ENCODE data around the gene ATG4B.

The ATG4B gene

DNA sequence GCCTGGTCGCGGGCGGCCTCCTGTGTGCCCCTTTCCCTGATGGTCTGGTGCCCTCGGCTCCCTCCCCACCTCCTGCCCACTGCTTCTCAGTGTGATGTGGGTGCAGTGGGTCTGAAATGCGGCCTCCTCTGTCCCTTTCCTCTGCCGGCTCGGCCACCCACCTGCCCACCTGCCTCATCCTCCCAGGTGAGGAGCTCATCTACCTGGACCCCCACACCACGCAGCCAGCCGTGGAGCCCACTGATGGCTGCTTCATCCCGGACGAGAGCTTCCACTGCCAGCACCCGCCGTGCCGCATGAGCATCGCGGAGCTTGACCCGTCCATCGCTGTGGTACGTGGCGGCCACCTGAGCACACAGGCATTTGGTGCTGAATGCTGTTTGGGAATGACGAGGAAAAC is 30.9 kb downstream of the ATG4B start:
- DNase-seq = no peak

DNA sequence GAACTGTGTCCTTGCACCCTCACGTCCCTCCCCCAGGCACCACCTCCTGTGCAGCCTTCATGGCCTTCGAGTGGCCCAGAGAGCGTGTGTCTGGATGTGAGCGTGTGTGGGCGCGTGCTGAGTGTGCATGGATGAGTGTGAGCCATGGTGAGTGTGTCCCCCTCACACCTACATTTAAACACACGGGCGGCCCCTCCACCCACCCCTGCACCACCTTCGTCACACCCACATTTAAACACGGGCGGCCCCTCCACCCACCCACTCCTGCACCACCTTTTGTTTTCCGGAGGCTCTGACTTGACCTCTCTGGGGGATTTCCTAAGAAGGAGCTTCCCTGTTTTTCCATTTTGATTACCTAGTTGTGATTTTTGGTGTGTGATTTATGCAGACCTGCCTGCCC is 31.3 kb downstream of the ATG4B start:
- no peak for DNase-seq

DNA sequence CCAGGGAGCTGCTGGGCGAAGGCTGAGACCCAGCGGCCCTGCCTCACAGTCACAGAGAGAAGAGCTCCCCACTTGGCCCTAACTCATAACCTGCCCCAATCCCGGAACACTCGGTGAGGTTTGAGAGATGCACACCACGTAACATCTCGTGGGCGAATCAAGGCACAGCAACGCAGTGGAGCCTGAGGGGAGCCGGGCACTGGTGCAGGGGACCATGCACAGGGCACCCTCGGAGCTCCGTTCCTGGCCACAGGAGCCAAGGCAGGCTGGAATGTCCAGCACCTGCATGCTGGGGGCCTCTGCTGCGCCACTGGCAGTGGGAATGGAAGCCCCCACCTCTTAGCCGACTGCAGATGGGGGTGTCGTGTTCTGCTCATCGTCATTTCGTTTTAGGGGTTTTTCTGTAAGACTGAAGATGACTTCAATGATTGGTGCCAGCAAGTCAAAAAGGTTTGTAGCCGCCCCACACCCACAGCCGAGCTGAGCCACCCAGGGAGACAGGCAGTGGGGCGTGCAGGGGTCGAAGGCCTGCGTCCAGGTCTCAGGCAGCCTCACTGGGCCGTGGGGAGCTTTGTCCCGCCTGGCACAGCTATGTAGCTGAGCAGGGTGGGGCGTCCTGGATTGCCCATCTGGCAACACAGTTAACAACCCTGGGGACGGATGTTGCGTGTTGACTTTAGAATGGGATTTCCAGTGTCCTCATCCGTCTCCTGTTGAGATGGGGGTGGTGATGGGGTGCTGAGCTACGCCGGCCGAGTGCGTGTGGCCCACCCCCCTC is 33.0 kb downstream of the ATG4B start:
- no peak for DNase-seq

DNA sequence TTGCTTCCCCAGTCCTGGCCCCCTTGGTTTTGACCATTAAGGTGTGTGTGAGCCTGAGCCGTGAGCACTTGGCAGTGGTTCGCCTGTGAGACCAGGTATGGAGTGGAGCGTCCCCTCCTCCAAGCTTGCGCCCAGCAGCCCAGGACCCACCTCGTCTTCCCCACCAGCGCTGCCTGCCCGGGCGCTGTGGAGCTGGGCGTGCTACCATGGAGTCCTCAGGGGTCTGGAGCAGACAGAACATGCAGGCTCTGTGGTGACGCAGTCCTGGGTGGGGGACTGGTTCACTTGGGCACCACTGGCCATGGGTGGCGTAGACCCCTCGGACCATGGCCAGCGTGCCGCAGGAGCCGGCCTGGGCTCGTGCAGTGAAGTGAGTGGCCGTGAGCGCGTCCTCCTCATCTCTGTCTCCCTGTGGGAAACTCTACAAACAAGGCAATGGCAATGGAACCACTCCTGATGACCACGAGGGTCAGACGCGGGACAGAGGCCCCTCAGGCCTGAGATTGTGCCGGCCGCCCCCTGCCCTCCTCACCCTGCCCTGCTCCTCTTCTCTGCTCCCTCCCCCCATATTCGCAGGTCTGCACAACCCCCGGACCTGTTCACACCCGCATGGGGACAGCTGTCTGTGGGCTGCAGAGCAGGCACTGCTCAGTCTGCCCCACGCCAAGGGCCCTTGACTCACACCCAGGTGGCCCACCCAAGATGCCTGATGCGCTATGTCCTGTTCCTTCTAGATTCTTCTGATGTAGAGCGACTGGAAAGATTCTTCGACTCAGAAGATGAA is 34.2 kb downstream of the ATG4B start:
- DNase-seq = no peak

DNA sequence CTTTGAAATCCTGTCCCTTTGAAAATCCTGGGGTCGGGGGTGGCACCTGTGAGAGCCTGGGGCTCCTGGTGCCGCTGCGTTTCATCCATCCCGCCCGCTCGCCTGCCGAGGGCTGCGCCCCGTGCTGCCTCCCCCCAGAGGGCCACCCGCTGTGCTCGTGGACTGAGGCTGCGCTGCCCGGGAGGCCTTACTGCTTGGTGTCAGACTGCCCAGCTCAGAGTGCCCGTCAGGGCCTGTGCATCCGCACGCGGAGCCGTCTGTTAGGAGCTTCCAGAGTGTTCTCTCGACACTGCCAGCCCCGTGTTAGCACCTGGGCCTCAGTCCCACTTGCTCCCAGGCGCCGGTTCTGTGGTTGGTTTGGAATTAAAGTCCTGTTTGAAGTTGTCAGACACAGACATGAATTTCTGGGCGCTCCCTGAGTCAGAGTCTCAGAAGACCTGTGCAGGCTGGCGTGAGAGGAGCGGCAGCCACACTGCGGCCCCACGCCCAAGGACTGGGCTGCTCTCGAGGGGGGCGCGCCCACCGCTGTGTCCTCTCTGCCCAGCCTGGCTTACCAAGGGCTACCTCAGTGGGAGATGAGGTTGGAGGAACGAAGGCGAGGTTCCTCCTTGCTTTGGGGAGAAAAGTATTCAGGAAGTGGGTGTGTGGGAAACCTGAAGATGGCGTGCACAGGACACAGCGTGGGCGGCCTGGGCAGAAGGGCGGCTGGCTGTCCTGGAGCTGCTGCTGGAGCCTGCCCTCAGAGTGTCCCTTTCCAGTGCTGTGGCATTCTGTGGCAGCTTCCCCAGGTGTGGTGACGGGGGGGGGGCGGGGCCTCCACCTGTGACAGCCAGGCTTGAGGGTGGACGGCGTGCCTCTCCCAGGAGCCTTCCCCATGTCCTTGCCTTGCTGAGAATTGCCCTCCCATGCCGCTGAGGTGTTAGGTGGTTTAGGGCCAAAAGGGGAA is 35.0 kb downstream of the ATG4B start:
- no peak for DNase-seq

DNA sequence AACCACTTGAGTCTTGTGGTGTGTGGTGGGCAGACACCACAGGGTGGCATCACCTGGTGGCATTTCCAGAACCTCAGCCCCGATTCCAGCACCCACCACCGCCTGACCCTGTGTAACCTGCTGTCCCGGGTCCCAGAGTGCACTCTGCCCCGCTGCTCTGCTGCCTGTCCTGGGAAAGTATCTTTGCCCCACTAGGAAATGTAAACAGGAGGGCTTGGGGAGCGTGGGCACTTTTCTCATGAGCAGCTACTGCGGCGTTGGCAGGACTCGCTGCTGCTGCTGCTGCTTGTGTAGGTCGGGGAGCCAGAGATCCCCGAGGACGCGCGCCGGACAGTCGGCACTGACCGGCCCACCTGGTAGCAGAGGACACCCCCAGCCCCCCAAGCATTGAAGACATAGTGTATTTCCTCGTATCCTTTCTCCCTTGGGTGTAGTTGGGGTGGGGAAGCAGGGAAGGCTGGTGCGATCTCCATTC is 35.7 kb downstream of the ATG4B start:
- no peak for DNase-seq

DNA sequence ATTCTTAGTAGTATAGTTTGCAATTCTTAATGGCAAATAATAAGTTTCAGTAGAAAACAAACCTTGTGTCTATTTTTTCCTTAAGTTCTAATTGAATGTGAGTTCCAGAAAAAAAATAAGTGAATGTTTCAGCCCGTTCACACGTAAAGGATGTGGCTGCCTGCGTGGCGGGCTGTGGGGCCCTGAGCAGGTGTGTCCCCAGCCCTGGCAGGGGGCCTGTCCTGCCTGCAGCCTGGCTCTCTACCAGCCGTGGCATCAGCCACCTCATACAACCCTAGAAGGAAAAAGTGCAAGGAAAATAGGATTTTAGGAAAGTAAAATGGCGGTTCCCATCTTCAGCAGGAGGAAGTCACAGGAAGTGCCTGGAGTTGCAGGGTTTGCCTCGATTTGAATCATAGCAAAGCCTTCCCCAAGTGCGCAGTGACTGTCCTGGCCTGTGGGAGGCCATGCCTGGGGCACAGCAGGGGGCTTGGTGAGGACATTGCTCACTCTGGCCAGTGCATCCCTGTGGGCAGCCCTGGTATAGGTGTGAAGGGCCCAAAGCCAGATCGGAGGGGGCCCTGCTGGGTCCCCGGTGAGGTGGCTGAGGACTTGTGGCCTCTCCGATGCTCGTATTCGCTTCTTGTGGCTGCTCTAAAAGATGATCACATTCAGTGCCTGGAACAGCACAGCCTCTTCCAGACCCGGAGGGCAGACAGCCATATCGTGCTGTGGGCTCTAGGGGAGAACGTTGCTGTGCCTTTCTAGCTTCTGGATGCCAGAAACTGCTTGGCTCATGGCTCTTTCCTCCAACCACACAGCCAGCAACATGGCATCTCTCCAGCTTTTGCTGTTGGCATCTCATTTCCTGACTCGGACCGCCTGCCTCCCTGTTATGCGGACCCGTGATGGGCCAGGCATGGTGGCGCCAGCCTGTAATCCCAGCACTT is 36.6 kb downstream of the ATG4B start:
- DNase-seq = no peak

DNA sequence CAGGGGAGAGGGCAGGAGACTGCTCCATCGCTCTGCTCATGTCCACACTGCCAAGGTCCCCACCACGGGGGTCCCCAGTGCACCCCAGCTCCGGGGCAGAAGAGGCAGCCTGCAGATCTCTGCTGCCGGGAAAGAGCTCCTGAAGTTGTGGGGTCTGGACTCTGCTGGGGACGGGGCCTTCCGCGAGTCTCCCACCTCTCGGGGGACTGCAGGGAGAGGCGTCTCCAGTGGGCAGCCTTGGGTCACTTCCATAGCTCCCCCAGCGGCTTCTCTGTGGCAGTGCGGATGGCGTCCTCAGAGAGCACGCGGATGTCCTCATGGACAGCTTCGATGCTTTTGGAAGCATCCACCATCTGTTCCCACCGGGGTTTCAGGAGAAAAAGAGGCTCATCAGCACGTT is 38.4 kb downstream of the ATG4B start:
- no peak for DNase-seq

DNA sequence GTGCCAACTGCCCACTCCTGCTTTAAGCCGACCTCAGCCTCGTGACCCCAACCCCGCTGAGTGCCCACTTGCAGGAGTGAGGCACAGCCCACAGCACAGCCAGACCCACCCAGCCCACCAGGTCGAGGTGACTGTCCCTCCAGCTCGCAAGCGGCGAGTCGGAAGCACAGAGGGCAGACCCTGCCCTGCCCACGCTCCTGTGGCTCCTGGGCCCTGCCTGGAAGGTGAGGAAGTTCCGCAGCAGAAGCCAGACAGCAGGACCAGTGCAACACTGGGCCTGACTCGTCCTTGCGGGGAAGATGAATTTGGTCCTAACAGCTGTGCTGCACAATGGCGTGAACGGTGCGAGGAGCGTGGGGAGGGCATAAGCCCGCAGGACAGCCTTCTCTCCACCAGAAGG is 39.2 kb downstream of the ATG4B start:
- DNase-seq = no peak

DNA sequence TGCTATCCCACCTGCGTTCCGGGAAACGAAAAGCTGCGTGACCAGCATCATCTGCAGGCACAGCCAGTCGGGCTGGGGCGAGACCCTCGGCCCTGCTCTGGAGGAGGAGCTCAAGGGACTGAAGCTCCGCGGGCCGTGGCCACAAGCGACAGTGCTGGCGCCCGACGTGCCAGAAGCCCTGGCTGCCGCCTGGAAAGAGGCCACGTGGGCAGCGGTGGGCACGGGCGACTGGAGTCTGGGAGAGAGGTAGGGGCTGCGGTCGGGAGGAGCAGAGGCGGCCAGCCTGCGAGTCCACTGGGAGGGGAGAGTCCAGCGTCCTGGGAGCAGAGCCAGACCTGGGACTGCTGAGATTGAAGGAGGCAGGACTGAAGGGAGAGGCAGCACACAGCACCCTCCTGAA is 39.9 kb downstream of the ATG4B start:
- DNase-seq = no peak

DNA sequence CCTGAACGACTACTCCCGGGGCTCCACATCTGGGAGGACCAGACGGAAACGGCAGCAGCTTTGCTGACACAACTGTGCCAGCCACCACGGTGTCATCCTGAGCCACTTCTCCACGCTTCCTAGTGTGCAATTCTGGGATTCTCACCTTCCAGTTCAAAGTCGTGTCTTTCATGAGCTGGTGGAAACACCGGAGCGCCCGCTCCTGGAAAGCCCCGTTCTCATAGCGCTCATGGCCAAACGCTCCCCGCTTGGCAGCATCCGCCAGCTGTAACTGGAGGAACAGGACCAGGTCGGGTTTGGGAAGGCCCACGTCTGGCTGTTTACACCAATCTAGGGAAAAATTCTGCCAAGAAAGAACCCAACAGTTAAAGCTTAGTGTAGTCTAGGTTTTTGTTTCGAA is 40.8 kb downstream of the ATG4B start:
- DNase-seq = no peak

DNA sequence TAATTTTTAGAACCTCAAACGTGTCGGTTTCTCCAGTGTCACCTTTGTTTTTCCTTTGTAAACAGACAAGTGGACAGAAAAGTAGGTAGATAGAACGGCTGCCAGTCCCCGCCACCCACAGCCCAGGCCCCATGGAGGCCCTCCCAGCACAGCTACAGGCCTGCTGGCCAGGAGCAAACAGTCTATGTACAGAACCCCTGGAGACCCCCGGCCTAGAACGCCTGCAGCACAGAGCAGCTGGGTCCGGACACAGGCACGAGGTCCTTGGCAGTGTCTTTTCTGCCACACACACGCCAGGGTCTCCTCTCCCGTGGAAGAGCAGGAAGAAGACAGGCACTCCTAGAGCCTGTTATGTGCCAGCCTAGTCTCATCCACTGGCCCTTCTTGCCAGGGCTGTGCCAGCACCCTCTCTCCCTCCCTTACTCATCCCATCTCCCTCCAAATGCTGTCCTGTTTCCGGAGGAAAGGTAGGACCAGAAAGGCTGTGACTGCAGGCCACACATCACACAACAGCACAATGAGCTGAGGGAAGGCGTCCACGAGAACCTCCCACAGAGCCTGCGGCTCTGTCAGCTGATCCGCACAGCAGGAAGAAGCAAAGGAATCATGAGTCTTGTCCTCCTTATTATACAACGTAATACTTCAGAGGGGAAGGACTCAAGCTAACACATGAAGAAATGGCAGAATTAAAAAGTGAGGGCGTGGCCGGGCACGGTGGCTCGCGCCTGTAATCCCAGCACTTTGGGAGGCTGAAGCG is 41.5 kb downstream of the ATG4B start:
- no peak for DNase-seq

DNA sequence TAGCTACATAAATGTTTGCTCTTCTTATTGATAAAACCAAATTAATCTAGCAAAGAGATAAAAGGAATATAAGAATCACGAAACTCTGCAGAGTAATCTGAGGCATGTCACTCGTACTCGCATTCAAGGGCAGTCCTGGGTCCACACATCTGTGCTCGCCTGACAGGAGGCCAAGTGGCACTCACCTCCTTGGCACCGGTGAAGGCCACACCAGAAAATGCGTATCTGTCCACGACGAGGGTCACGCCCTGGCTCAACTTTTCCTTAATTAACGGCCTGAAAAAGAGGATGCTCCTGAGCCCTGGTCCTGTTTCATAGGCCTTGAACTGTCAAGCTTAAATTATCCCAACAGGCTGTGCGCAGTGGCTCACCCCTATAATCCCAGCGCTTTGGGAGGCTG is 42.6 kb downstream of the ATG4B start:
- no peak for DNase-seq

DNA sequence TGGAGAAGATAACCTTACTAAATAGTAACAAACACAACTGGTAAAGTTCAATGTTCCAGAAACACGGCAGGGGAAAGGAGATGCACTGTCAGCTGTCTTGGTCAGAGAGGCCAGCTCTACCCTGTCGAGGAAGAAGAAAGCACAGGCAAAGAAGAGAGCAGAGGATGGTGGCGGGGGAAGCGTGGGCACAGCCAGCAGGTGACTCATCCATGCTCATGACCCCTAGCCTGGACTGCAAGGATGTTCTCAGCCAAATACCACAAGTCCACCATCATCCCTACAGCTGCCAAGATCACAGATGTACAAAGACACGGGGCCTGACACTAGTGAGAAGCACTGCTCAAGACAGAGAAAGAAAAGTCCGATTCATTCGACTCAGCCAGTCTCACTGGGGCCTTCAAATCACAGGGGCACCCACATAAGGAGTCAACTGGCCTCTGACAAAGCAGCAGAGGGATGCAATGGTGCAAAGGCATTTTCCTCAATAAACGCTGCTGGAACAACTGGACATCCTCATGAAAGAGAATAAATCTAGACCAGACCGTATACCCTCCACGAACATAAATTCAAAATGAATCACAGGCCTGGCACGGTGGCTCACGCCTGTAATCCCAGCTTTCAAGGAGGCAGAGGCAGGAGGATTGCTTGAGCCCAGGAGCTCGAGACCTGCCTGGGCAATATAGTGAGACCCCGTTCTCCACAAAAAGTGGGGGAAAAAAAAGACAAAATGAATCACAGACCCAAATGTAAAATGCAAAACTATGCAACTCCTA is 43.5 kb downstream of the ATG4B start:
- peak; percentile 81 for DNase-seq

DNA sequence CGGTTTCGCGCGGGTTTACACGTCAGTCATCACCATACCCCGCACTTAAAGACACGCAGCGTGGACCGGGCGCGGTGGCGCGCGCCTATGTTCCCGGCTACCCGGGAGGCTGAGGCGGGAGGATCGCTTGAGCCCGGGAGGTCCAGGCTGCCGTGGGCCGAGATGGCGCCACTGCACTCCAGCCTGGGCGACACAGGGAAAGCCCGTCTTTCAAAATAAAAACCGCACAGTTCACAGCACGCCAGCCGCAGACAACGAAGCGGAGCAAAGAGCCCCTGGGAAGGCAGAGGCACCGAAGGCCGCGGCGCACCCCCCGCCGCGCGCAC is 48.8 kb downstream of the ATG4B start:
- DNase-seq = no peak

DNA sequence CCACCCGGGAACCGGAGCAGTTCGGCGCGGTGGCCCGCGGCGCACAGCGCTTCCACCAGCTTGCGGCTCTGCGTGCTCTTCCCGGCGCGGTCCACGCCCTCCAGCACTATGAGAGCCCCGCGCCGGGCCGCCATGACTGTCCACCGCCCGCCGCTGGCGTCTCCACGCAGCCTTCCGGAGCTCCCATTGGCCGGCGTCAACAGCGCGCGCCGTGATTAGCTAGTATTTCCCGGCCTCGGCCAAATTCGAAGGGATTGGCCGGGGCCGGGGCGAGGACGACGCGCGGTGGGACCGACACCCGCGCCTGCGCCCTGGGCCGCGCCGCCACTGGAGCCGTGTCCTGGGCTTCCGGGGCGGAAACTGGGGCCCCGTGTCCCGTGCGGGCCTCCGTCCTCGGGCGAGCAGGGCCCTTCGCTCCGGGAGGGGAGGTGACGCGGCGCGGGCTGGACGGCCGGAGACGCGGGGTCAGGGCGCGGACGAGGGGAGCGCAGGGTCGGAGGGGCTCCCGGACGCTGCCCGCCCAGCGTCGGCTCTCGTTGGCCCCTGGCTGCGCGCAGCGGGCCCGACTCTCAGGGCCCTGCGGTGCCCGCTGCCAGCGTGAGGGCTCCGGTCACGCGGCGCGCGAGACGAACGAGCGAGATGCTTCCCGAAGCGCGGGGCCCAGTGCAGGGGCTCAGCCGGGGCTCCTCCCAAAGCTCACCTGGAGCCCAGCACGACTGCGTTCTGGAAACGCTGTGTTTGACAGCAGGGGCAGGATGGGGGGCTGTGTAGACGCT is 49.3 kb downstream of the ATG4B start, which contains the start of gene DTYMK:
Gene DTYMK, minus strand, starts transcription at position 166 of the 776 bp plus-strand sequence. Its CDS starts 32 bp downstream, at position 134.
- peak; percentile 97 for DNase-seq

DNA sequence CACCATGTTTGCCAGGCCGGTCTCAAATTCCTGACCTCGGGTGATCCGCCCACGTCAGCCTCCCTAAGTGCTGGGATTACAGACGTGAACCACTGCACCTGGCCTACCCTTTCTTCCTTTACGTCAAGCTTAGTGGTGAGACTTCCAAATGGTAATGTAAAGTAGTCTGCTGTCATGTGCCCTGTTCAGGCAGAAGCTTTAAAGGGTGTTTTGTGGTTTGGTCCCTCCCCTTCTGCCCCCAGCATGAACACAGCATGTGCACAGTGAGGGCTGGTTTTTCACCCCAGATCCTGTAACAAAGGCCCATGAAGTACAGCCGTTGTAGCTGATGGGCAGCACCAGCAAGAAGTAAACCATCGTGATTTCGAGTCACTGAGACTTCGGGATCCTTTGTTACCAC is 51.8 kb downstream of the ATG4B start:
- no peak for DNase-seq

DNA sequence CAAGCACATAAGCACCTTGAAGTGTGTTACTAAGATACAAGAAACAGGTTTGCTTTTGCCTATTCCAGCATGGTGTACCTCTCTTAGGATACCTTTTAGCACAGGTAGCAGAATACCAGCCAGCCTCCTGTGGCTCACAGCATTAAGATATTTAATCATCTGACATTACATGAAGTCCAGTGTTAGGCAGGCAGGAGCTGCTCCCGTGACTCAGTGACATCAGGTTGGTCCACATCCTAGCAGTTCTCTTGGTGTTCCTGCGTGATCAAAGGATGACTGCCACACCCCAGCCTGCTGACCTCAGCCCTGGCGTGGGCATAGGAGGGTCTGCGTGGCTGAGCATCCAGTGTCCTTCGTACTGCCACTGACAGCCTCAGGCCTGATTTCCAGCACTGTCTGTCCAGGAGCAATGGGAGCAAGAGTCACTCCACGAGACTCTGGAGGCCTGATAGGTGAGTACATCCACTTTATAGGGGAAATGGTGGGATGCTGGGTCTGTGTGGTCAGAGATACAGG is 52.8 kb downstream of the ATG4B start:
- no peak for DNase-seq

DNA sequence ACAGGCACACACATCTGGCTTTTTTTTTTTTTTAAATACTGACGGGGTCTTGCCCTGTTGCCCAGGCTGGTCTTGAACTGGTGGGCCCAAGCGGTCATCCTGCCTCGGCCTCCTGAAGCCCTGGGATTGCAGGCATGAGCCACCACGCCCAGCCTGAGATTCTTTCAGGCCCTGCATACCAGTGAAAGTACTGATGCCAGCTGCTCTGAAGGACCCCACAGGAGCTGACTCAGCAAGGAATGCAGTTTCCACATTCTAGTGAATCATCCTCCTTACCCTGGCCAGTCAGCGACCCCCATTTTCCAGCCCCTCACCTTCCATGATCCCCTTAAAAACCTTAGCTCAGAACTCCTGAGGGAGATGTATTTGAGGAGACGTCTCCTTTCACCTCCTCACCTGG is 55.0 kb downstream of the ATG4B start:
- peak; percentile 81 for DNase-seq

All from fibroblast of skin of right quadriceps (primary cell).